ENCODE data around the gene CFAP70. TPM values are rescaled to one million over a fixed set of nuclear protein-coding genes. Genes with fewer than 3 reads are reported as not detected.

The CFAP70 gene
- total RNA-seq, 1 experiment from 2014 or later = 0.73 TPM

DNA sequence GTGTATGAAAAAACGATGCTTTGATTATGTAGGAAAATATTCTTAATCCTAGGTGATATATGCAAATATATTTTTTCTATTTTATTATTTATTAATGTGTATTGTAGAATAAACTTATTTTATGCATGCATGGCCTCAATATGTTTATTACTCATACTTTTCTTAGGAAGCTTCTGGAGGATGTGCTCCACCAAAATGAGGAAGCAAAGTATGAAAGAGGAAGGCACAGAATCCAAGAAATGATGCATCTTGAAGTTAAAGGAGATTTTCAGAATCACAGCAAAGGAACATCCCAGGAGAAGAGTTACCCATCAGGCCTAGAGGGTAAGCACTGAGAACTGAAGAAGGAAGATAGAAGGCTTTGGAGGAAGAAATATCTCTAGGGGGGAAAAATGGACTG lies 71.2 kb downstream of the CFAP70 start:
- Histone ChIP-seq H3K9me3 (ENCODE audit: low read length) (no peaks in the 10 kb centered on the region), H3K27ac (ENCODE audit: low read length) (no peak overlapping the region), H3K4me1 (ENCODE audit: insufficient read depth, low read length) (no peaks in the 10 kb centered on the region), H3K9me2 (replicated peaks; ENCODE audit: low read length) (no peaks in the 10 kb centered on the region), H2AFZ (ENCODE audit: low read length) (no peak overlapping the region), H4K20me1 (ENCODE audit: low read length) (no peaks in the 10 kb centered on the region), H3K79me2 (ENCODE audit: low read length) (no peaks in the 10 kb centered on the region), H3K9ac (ENCODE audit: low read length) (no peak overlapping the region), H3F3A (ENCODE audit: low read length, unreplicated experiment) (no peaks in the 10 kb centered on the region), H3K36me3 (ENCODE audit: low read depth, low read length) (no peaks in the 10 kb centered on the region), H3K4me3 (ENCODE audit: low read length) (no peak overlapping the region), H3K27me3 (ENCODE audit: low read length) (no peaks in the 10 kb centered on the region), H3K4me2 (ENCODE audit: low read length) (no peak overlapping the region)
- DNase-seq (no peak), ATAC-seq (no peak)
- no TSS peak for BruUV-seq (replicated peaks)
- intact Hi-C loops (cut with micrococcal nuclease) = no loop called here
- ChIA-PET POLR2A (ENCODE audit: unreplicated experiment) (no interaction called here), CTCF (no interaction called here)
- TF ChIP-seq EZH2phosphoT487 (IDR thresholded peaks at IDR 0.05; ENCODE audit: borderline replicate concordance, low read length) (no peak), EZH2 (IDR thresholded peaks at IDR 0.05; ENCODE audit: low read length, unreplicated experiment) (no peak)
- TF ChIP-seq, protein P1, sequence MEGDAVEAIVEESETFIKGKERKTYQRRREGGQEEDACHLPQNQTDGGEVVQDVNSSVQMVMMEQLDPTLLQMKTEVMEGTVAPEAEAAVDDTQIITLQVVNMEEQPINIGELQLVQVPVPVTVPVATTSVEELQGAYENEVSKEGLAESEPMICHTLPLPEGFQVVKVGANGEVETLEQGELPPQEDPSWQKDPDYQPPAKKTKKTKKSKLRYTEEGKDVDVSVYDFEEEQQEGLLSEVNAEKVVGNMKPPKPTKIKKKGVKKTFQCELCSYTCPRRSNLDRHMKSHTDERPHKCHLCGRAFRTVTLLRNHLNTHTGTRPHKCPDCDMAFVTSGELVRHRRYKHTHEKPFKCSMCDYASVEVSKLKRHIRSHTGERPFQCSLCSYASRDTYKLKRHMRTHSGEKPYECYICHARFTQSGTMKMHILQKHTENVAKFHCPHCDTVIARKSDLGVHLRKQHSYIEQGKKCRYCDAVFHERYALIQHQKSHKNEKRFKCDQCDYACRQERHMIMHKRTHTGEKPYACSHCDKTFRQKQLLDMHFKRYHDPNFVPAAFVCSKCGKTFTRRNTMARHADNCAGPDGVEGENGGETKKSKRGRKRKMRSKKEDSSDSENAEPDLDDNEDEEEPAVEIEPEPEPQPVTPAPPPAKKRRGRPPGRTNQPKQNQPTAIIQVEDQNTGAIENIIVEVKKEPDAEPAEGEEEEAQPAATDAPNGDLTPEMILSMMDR (conservative IDR thresholded peaks at IDR 0.05; ENCODE audit: low read depth, low read length) = no peak

DNA sequence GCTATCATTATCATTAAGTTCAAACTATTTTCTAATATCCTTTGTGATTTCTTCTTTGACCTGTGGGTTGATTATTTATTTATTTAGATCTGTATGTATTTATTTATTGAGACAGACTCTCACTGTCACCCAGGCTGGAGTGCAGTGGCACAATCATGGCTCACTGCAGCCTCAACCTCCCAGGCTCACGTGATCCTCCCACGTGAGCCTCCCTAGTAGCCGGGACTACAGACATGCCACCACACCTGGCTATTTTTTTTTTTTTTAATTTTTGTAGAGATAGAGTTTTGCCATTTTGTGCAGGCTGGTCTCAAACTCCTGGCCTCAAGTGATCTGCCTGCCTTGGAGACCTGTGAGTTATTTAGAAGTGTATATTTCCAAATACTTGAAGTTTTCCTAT lies 77.6 kb downstream of the CFAP70 start:
- no peak overlapping the region for H3K4me2 ChIP-seq (ENCODE audit: low read length)
- H3K36me3 ChIP-seq (ENCODE audit: low read depth, low read length) = no peaks in the 10 kb centered on the region
- H3F3A ChIP-seq (ENCODE audit: low read length, unreplicated experiment) = no peaks in the 10 kb centered on the region
- no peak overlapping the region for H3K27ac ChIP-seq (ENCODE audit: low read length)
- BruUV-seq (replicated peaks) = no TSS peak
- ChIA-PET CTCF (no interaction called here), POLR2A (ENCODE audit: unreplicated experiment) (interaction anchor here (0.6 kb wide), 1 partner anchor 11 kb away, joined by 3 read pairs; no protein-coding TSS in a partner anchor)
- TF ChIP-seq, protein P1 (conservative IDR thresholded peaks at IDR 0.05; ENCODE audit: low read depth, low read length) = no peak
- TF ChIP-seq EZH2phosphoT487 (IDR thresholded peaks at IDR 0.05; ENCODE audit: borderline replicate concordance, low read length) = no peak
- TF ChIP-seq EZH2 (IDR thresholded peaks at IDR 0.05; ENCODE audit: low read length, unreplicated experiment) = no peak
- no peak for ATAC-seq
- H3K27me3 ChIP-seq (ENCODE audit: low read length) = no peaks in the 10 kb centered on the region
- no peak overlapping the region for H3K4me3 ChIP-seq (ENCODE audit: low read length)
- no peaks in the 10 kb centered on the region for H3K9me2 ChIP-seq (replicated peaks; ENCODE audit: low read length)
- H4K20me1 ChIP-seq (ENCODE audit: low read length) = no peaks in the 10 kb centered on the region
- H3K79me2 ChIP-seq (ENCODE audit: low read length) = no peaks in the 10 kb centered on the region
- peaks cover 4% of the 10 kb centered on the region; the same call in 1 of the 2 replicates for H3K4me1 ChIP-seq (ENCODE audit: insufficient read depth, low read length)
- H2AFZ ChIP-seq (ENCODE audit: low read length) = no peak overlapping the region
- H3K9ac ChIP-seq (ENCODE audit: low read length) = no peak overlapping the region
- intact Hi-C loops (cut with micrococcal nuclease) = no loop called here
- DNase-seq = no peak
- H3K9me3 ChIP-seq (ENCODE audit: low read length) = no peaks in the 10 kb centered on the region

GRCh38 chr10:73264423-73264822 lies 94.2 kb downstream of the CFAP70 start:
- ChIA-PET CTCF (interaction anchor here (0.5 to 1.8 kb wide), 12 partner anchors 11 to 432 kb away, joined by 3 to 31 read pairs (median 5); partner anchors contain the start of gene CFAP70), POLR2A (ENCODE audit: unreplicated experiment) (interaction anchor here (0.6 to 1.0 kb wide), 2 partner anchors 18 to 94 kb away, joined by 5 to 16 read pairs; partner anchors contain the start of gene CFAP70)
- Histone ChIP-seq H4K20me1 (ENCODE audit: low read length) (no peaks in the 10 kb centered on the region), H3K79me2 (ENCODE audit: low read length) (no peaks in the 10 kb centered on the region), H3K4me1 (ENCODE audit: insufficient read depth, low read length) (peaks cover 20% of the 10 kb centered on the region), H3K9me2 (replicated peaks; ENCODE audit: low read length) (no peaks in the 10 kb centered on the region), H3K4me3 (ENCODE audit: low read length) (no peak overlapping the region), H3K27ac (ENCODE audit: low read length) (no peak overlapping the region), H3K27me3 (ENCODE audit: low read length) (peaks cover 5% of the 10 kb centered on the region; the same call in 1 of the 2 replicates), H3K4me2 (ENCODE audit: low read length) (no peak overlapping the region), H3F3A (ENCODE audit: low read length, unreplicated experiment) (peaks cover 6% of the 10 kb centered on the region), H3K9me3 (ENCODE audit: low read length) (0 out of 2 replicates have a peak, but pooled peaks cover under 1% of the 10 kb centered on the region), H3K9ac (ENCODE audit: low read length) (no peak overlapping the region), H3K36me3 (ENCODE audit: low read depth, low read length) (no peaks in the 10 kb centered on the region), H2AFZ (ENCODE audit: low read length) (no peak overlapping the region)
- BruUV-seq (replicated peaks) = no TSS peak
- no peak for DNase-seq
- TF ChIP-seq EZH2 (IDR thresholded peaks at IDR 0.05; ENCODE audit: low read length, unreplicated experiment) = no peak
- no peak for TF ChIP-seq EZH2phosphoT487 (IDR thresholded peaks at IDR 0.05; ENCODE audit: borderline replicate concordance, low read length)
- TF ChIP-seq, protein P1 (conservative IDR thresholded peaks at IDR 0.05; ENCODE audit: low read depth, low read length) = no peak
- ATAC-seq = no peak
- intact Hi-C loops (cut with micrococcal nuclease) = loop anchor here (1.0 to 10.0 kb wide), 5 partner anchors 94 to 500 kb away; partner anchors contain the start of genes CFAP70 and PPP3CB
